ENCODE data around the gene FANCE. TPM values are rescaled to one million over a fixed set of nuclear protein-coding genes. Genes with fewer than 3 reads are reported as not detected.

Gene FANCE
- total RNA-seq, 1 experiment from 2014 or later = 16.1 TPM

GRCh38 chr6:35453236-35453635, 1.1 kb downstream of the FANCE start:
- POLR2A ChIA-PET = interaction anchor here (1.7 kb wide), 1 partner anchor 15 kb away, joined by 6 read pairs; the partner anchor contains the start of gene RPL10A

More at GRCh38 chr6:35453236-35453635, 1.1 kb downstream of the FANCE start:
- peaks cover 13 to 28% of the 10 kb centered on the region in 2 experiments; a peak in 3 of 4 replicates for H3K4me1 ChIP-seq (ENCODE audit: control insufficient read depth in 1 of 2, insufficient read depth in 2 of 2, low read length in 2 of 2)
- no peaks in the 10 kb centered on the region for H4K20me1 ChIP-seq (ENCODE audit: insufficient read depth)
- H3K4me3 ChIP-seq (replicated peaks in 1 of 2; ENCODE audit: low read depth in 1 of 2, low read length in 2 of 2) = peak overlapping the region; percentile 62 to 72
- no peak overlapping the region for H2AFZ ChIP-seq (ENCODE audit: low read depth, low read length, poor library complexity, severe bottlenecking)
- intact Hi-C loops (cut with micrococcal nuclease) = no loop called here
- H3K36me3 ChIP-seq (ENCODE audit: control insufficient read depth in 1 of 2, insufficient read depth in 2 of 2, low read length in 2 of 2) = peaks cover 2 to 11% of the 10 kb centered on the region in 2 experiments; a peak in 3 of 4 replicates
- RAD21 ChIA-PET (ENCODE audit: low non-redundant PET in 1 of 2, low total read pairs in 2 of 2, uncharacterized antibody in 2 of 2, unreplicated experiment in 2 of 2) = no interaction called here
- peak overlapping the region; percentile 76 for H3K9ac ChIP-seq (ENCODE audit: low read length)
- BruUV-seq (replicated peaks) = TSS peak; percentile 67
- H3K9me2 ChIP-seq (ENCODE audit: insufficient read depth) = no peaks in the 10 kb centered on the region
- ATAC-seq = no peak
- H3K27ac ChIP-seq (ENCODE audit: low read depth, low read length) = no peak overlapping the region
- no peak for TF ChIP-seq JUND (IDR thresholded peaks at IDR 0.05)
- TF ChIP-seq EZH2 (IDR thresholded peaks at IDR 0.05) = no peak
- TF ChIP-seq RAD21 (IDR thresholded peaks at IDR 0.05; ENCODE audit: low read depth) = no peak
- TF ChIP-seq POLR2A (IDR thresholded peaks at IDR 0.05; ENCODE audit: borderline replicate concordance, extremely low read depth, insufficient read depth, insufficient read length) = no peak
- no peak for TF ChIP-seq EZH2phosphoT487 (IDR thresholded peaks at IDR 0.05; ENCODE audit: borderline replicate concordance)
- TF ChIP-seq SP1 (IDR thresholded peaks at IDR 0.05; ENCODE audit: low read depth) = no peak
- no peak for TF ChIP-seq POLR2AphosphoS5 (IDR thresholded peaks at IDR 0.05; ENCODE audit: low read depth, low read length)
- TF ChIP-seq ZFX (IDR thresholded peaks at IDR 0.05) = no peak
- no peak for TF ChIP-seq SRF (IDR thresholded peaks at IDR 0.05; ENCODE audit: low read depth)
- TF ChIP-seq CTCF (IDR thresholded peaks at IDR 0.05 in 2 of 3, conservative IDR thresholded peaks at IDR 0.05 in 1 of 3; ENCODE audit: borderline replicate concordance in 1 of 3, insufficient read depth in 1 of 3, low read depth in 2 of 3, low read length in 2 of 3) = no peak
- H3K9me3 ChIP-seq (ENCODE audit: control insufficient read depth in 1 of 2, insufficient read depth in 1 of 2, low read depth in 1 of 2, low read length in 2 of 2) = no peaks in the 10 kb centered on the region
- no peaks in the 10 kb centered on the region for H3K27me3 ChIP-seq (ENCODE audit: insufficient read depth, low read length)
- CTCF ChIA-PET = interaction anchor here (6.8 kb wide), 1 partner anchor 112 kb away, joined by 120 read pairs; the partner anchor contains the start of gene PPARD
- H3K79me2 ChIP-seq (ENCODE audit: insufficient read depth, low read length) = no peaks in the 10 kb centered on the region
- peak overlapping the region; percentile 93 for H3K4me2 ChIP-seq (ENCODE audit: low read length)
- no peak for DNase-seq (ENCODE audit: low read depth, low spot score)

Data from HCT116 (cell line).